Measurements from ENCODE around the gene CDH16.
"Not testable (repeated sequence)": the region's sequence is repeated elsewhere in the genome, so short reads cannot be mapped to it uniquely, and the experiment has no call there.

Gene CDH16, protein sequence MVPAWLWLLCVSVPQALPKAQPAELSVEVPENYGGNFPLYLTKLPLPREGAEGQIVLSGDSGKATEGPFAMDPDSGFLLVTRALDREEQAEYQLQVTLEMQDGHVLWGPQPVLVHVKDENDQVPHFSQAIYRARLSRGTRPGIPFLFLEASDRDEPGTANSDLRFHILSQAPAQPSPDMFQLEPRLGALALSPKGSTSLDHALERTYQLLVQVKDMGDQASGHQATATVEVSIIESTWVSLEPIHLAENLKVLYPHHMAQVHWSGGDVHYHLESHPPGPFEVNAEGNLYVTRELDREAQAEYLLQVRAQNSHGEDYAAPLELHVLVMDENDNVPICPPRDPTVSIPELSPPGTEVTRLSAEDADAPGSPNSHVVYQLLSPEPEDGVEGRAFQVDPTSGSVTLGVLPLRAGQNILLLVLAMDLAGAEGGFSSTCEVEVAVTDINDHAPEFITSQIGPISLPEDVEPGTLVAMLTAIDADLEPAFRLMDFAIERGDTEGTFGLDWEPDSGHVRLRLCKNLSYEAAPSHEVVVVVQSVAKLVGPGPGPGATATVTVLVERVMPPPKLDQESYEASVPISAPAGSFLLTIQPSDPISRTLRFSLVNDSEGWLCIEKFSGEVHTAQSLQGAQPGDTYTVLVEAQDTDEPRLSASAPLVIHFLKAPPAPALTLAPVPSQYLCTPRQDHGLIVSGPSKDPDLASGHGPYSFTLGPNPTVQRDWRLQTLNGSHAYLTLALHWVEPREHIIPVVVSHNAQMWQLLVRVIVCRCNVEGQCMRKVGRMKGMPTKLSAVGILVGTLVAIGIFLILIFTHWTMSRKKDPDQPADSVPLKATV

DNA sequence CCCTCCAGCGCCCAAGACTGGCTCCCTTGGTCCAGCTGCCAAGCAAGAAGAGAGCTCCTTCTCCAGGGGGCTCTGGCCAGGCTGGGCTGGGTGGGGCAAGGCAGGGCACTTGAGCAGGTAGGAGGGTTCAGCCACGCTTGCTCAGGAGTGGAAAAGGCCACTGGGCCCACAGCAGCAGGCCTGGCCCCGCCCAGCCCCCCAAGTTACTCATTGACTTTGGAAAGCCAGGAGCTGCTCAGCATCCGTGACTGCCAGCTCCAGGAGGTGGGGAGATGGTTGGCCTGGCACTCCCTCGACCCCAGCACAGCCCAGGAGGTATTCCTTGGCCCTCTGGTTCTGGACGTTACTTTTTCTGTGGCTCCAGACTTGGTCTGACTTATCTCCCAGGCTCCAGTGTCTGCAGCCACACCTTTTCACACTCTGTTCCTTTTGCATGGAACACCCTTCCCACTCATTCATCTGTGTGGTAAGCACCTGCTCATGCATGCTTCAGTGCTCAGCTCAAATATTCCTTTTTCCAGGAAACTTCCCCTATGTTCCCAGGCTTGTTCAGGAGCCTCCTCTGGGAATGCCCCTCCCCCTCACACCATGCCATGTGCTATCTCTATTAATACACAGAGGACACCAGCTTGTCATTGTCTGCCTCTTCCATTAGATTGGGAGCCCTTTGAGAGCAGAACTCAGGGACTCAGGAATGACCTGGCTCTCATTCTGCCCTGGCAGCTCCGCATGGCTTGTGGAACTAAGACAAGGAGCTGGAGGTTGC is at the start of gene CDH16:
Gene CDH16, minus strand, starts transcription at position 83 of the 766 bp plus-strand sequence. CDS start 820 bp downstream, outside the sequence.
- DNase-seq = no peak

DNA sequence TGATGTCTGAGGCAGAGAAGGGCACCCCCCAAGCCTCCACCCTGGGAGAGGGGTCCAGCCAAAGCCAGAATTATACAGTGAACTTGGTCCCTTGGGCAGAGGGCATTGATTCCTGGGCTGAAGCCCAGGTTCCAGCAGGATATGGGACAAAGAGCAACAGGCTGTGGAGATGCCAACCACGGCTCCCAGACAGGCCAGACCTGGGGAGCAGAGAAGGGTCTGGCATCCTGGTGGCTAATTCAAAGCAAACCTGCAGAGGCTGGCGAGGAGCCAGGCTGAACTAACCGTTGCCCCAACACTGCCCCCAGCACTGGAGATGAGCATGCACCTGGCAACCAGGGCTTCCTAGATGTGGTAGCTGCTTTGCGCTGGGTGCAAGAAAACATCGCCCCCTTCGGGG is 45.4 kb upstream of the CDH16 start:
- no peak for DNase-seq

DNA sequence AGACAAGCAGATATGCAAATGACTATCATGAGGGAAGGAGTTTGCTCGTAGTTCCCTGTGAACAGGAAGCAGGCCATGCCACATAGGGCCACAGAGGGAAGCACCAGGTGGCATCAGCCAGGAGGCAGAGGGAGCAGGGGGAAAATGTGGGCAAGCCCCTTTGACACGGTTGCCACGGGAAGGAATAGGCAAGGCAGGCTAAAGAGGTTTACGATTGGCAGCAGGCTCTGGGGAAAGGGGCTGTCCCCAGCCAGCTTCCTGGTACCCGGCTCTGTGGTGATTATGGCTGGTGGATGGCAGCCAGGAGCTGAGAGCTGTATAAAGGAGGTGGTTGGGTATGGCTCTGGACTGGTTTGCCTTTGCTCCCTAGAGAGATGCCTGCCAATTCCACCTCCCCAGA is 43.2 kb upstream of the CDH16 start:
- DNase-seq = no peak

DNA sequence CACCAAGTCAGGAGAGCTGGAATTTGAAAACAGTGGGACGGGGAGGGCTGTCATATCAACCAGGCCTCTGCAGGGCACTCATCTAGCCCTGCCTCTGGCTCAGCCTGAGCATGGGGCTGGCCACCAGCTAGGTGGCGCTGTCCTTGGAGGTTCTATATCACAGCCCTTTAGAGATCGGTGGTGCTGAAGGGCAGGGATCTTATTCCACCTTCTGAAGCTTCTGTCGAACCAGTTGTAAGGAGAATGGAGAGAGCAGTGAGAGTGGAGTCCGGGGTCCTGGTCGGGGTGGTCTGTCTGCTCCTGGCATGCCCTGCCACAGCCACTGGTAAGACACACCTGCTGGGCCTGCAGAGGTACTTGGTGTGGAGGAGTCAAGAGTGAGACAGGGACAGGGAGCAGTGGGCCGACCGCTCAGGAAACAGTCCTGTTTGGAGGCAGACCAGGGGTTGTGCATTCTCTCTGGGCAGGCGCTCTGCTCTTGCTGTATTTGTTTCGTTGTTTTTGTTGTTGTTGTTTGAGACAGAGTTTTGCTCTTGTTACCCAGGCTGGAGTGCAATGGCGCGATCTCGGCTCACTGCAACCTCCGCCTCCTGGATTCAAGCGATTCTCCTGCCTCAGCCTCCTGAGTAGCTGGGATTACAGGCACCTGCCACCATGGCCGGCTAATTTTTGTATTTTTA is 42.5 kb upstream of the CDH16 start, which contains the start of gene CES3:
Gene CES3, plus strand, starts transcription at position 202 of the 680 bp plus-strand sequence. Its CDS starts 42 bp downstream, at position 244.
- DNase-seq = peak; percentile 24

DNA sequence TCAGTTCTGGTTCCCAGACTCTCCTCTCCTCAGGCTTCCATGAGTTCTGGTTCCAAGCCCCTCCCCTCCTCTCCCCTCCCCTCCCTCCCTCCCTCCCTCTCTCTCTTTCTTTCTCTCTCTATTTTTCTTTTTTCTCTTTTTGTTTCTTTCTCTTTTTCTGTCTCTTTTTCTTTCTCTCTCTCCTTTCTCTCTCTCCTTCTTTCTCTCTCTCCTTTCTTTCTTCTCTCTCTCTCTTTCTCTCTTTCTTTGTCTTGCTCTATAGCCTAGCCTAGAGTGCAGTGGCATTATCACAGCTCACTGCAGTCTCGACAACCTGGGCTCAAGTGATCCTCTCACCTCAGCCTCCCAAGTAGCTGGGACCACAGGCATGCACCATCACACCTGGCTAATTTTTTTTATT is 41.6 kb upstream of the CDH16 start:
- DNase-seq = no peak

DNA sequence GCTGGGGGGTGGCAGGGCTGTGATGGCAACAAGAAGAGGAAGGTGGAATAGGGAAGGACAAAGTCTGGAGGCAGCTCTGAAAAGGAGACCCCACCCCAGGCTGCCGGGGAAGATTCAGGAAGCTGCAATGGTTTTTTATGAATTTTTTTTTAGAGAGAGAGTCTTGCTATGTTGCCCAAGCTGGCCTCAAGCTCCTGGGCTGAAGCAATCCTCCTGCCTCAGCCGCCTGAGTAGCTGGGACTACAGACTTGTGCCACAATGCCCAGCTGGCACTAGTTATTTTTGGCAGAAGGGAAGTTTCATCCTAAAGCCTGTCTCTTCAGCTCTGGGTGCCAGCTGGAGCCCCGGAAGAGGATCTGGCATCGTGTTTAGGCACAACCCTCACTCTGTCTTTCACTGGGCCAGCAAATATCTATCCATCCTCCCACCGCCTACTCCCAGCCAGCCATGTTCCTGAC is 41.0 kb upstream of the CDH16 start:
- no peak for DNase-seq

DNA sequence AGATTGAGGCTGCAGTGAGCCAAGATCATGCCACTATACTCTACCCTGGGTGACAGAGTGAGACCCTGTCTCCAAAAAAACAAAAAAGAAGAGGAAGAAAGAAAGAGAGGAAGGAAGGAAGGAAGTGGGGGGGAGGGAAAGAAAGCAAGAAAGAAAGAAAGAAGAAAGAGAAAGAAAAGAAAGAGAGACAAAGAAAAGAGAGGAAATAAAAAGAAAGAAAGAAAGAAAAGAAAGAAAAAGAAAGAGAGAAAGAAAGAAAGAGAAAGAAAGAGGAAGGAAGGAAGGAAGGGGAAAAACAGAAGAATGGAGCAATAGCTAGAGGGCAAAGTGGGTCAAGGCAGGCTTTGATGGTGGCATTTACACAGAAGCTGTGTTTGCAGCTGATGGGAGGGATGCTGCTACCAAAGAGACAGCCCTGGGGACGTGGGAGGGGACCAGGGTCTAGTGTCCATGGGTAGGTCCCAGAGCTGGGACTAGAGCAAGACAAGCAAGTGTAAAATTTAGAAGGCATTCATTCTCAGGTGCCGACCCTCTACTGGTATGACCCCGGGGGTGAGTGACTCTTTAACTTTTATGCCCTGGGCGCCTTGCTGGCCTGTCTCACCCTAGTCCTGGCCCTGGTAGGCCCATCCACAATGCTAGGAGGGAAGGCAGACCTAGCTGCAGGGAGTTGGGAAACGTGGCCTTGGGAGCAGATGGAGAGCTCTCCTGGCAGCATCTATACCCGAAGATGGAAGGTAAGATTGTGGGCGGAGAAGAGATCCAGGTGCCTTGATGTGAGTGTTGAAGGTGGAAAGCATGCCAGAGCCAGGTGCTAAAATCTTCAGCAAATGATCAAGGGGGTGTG is 40.4 kb upstream of the CDH16 start:
- DNase-seq = no peak

DNA sequence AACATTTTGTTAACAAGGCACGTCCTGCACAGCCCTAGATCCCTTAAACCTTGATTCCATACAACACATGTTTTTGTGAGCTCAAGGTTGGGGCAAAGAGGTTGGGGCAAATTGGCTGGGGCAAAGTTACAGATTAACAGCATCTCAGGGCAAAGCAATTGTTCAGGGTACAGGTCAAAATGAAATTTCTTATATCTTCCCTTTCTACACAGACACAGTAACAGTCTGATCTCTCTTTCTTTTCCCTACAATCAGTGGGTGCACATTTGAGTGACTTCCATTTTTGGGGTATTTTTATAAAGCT is 37.4 kb upstream of the CDH16 start:
- DNase-seq = not testable (repeated sequence)

DNA sequence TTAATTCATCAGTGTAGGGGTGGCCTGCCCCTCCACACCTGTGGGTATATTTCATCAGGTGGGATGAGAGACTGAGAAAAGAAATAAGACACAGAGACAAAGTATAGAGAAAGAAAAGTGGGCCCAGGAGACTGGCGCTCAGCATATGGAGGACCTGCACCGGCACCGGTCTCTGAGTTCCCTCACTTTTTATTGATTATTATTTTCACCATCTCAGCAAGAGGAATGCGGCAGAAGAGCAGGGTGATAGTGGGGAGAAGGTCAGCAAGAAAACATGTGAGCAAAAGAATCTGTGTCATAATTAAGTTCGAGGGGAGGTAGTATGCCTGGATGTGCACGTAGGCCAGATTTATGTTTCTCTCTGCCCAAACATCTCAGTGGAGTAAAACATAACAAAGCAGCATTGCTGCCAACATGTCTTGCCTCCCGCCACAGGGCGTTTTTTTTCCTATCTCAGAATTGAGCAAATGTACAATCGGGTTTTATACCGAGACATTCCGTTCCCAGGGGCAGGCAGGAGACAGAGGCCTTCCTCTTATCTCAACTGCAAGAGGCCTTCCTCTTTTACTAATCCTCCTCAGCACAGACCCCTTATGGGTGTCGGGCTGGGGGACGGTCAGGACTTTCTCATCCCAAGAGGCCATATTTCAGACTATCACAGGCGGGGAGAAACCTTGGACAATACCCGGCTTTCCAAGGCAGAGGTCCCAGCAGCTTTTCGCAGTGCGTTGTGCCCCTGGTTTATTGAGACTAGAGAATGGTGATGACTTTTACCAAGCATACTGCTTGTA is 36.9 kb upstream of the CDH16 start:
- not testable (repeated sequence) for DNase-seq

DNA sequence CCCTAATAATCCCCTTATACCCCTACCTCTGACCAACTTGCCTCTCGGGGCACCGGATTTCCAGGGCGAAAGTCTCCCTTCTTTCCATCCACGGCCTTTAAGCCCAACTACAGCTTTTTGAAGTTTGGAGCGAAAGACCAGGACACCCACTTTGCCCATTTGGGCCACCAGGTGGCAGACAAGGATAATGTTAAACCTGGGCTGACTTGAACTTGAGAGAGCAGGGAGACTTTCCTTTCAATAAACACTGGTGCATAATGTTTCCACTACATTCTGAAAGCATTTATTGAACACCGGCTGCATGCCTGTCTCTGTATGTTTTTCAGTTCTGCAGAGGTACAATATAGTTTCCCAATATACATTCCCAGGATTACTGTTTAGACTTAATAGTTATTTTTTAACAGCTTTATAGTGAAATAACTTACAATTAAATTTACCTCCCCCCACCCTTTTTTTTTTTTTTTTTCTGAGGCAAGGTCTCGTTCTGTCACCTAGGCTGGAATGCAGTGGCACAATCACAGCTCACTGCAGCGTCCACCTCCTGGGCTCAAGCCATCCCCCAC is 35.5 kb upstream of the CDH16 start:
- no peak for DNase-seq

DNA sequence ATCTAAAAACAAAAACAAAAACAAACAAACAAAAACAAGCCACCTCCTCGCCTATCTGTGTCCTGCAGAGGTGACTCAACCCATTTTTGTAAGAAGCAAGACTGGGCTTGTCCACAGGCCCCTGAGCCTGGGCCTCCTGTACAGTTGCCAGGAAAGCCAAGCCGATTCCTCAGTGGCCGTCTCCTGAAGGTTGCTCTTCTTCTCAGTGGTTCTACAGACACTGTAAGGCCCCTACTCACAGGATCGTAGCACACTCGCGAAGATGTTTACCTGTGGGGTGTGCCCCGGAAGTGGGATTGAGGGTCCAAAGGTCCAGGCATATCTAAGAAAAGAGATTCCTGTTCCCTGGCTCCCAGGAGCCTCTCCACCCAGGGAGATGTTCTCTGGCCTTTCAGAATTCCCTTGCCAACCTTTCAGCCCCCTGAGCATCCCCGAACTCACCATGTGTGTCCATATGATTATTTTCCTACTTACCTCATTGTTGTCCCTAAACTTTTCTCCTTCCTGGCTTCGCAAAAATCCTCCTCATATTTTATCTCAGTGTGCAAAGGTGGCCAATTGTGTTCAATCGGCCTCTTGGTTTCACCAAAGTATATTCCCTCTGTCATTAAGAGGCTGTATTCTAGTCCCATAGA is 34.9 kb upstream of the CDH16 start:
- DNase-seq = no peak

DNA sequence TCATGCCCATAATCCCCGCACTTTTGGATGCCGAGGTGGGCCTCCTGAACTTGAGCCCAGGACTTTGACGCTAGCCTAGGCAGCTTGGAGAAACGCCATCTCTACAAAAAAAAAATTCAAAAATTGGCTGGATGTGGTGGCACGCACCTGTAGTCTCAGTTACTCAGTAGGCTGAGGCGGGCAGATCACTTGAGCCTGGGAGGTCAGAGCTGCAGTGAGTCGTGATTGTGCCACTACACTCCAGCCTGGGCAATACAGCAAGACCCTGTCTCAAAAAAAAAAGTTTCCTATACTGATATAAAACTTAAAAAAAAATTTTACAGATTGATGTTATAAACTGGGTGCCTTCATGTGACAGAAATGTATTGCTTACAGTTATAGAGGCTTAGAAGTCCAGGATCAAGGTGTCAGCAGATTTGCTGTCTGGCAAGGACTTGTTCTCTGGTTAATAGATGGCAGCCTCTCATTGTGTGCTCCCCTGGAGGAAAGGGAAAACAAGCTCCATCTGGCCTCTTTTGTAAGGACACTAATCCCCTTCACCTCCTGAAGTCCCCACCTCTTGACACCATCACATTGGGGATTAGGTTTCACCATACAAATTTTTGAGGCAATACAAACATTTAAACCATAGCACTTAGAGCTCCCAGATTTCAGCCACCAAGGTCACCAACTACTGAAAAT is 33.9 kb upstream of the CDH16 start:
- DNase-seq = no peak

DNA sequence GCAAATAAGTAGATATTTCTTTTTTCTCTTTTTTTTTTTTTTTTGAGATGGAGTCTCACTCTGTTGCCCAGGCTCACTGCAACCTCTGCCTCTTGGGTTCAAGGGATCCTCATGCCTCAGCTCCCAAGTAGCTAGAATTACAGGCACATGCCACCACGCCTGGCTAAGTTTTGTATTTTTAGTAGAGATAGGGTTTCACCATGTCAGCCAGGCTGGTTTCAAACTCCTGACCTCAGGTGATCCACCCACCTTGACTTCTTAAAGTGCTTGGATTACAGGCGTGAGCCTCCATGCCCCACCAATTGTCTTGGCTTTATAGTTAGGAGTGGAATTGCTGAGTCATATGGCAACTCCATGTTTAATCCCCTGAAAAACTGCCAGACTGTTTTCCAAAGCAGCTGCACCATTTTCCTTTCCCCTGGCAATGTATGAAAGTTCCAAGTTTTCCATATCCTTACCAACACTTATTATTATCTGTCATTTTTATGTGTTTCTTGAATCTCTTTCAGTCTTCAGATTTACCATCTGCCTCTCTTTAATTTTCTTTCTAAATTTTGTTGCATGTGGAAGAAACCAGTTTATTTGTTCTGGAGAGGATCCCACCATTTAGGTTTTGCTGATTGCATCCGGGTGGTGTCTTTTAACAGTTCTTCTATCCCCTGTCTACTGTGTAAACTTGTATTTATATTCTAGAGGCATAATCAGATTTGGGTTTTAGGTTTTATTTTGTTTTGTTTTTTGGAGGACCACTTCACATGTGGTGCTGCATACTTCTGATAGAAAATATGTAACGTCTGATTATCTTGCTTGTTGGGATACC is 32.5 kb upstream of the CDH16 start:
- no peak for DNase-seq

DNA sequence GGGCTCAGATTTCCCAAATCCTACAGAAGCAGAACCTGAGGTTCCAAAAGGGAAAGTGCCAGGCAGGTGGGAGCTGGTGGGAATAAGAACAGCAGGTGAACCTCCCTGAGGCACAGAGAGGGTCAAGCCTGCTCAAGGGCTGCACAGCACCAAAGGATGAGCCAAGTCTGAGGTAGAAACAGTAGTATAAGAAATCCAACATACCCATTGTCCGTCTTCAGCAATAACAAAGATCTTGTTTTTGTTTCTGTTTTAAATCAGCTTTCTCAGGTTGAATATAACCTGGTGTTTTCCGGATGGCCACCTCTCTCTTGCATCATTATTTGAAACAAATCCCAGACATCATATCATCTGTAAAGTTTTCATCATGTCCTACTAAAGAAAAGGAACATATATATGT is 31.8 kb upstream of the CDH16 start:
- no peak for DNase-seq

DNA sequence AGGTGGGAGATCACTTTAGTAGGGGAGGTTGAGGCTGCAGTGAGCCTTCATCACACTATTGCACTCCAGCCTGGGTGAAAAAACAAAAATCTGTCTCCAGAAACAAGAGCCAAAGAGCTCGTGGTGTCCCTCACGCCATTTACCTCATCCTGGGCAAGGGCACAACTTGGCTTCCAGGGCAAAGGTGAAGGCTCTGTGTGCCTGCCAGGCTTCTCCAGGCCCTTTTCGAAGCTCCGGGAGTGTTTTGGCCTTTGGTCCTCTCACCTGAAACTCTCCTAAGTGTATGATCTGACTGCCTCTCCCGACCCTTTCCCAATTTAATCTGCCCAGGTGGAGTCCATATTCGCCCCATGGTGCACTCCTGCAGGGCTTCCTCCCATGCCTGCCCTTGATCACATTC is 30.8 kb upstream of the CDH16 start:
- no peak for DNase-seq

DNA sequence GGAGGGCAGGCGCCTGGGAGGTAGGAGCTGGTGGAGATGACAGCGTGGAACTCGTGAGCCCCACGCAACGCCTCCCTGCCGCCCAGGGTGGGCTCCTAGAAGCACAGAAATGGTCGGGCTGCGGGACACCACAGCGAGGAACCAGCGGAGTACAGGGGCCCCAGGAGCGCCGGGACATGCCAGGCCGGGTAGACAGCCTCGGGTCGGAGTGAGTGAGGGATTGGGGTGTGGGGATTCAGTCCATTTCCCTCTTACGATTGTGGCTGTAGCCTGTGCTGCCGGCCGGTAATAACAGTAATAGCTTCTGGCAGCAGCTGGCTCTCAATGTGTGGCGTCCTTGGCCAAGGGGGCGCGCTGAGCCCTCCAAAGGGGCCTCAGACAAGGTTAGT is 30.1 kb upstream of the CDH16 start:
- no peak for DNase-seq

DNA sequence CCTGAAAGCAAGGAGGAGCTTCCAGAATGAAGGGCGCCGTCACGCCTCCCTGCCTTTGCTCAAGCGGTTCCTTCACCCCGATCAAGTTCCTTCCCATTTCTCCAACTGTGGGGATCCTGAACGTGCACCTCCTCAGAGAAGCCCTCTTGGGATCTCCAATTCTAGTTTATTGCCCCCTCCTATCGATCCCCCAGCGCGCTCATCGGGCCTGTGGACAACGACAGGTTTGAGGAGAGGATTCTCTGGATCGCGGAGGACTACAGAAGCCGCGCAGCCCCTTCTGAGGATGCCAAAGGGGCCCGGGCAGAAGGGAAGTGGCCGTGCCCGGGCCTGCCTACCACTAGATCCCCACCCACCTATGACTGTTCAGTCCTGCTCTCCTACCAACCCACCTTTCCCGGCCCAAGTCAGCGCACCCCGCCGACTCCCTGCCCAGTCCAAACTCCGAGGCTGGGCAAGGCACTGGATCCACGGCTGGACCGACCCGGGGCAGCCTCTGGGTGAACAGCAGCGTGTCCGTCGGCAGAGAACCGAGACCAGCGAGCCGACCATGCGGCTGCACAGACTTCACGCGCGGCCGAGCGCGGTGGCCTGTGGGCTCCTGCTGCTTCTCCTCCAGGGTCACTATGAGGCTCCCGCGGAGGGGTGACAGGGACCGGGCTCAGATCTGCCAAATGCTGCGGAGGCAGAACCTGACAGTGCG is 29.6 kb upstream of the CDH16 start:
- DNase-seq = no peak
